ENCODE results near the gene APEH.

- no peak for TF ChIP-seq CTCF (conservative IDR thresholded peaks at IDR 0.05; ENCODE audit: low read depth in 2 of 2)
- TF ChIP-seq POLR2AphosphoS5 (IDR thresholded peaks at IDR 0.05; ENCODE audit: low read depth) = no peak
- TF ChIP-seq EZH2phosphoT487 (IDR thresholded peaks at IDR 0.05; ENCODE audit: unreplicated experiment) = no peak
- no peak for TF ChIP-seq ZNF331 (CRISPR knock-in tag; IDR thresholded peaks at IDR 0.05; ENCODE audit: low read depth)
Measured at GRCh38 chr3:49716691-49717210, 42.6 kb downstream of the APEH start.

All from GM23338 (cell line).